Measurements from ENCODE around the gene ZBTB6. TPM values are rescaled to one million over a fixed set of nuclear protein-coding genes. Genes with fewer than 3 reads are reported as not detected.

The ZBTB6 gene
- total RNA-seq, 1 donor from 2014 or later, result 15.5 TPM

DNA sequence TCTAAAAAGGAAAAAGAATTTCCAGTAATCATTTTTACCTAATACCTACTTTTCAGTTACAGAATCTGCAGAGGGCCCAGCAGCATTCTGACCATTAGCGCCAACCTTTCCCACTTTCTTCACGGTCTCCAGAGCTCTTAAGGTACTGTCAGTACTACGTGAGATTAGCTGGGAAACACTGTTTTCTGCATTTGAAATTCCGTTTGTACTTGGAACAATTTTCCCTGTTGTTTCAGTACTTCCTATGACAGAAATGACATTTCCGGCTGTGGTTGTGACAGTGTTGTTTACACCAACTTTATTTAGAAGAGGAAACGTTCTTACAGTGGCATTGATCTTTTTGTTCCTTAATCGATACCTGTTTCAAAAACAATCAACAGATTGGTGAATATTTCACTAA, 47.8 kb downstream of the ZBTB6 start:
- CTCF ChIA-PET, result no interaction called here

DNA sequence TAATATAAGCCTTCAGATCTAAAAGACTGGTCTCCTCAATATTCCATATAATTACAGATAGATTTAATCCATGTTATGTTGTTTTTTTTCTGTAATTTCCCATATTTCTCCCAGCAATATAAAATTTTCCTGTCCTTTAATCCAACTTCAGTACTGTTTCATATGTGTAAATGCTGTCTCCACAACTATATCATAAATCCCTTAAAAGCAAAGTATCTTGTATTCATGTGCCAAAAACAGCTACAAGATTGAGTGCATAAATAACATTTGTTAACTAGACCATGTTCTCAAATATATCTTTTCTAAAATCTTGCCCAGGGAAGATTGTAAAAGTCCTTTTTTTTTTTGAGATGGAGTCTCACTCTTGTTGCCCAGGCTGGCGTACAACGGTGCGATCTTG, 49.7 kb downstream of the ZBTB6 start:
- CTCF ChIA-PET, result no interaction called here
- DNase-seq (no peak), ATAC-seq (ENCODE audit: low read depth) (no peak)
- Mint-ChIP-seq H3K27me3 (no peaks in the 10 kb centered on the region), H3K4me3 (no peak overlapping the region), H3K9me3 (no peaks in the 10 kb centered on the region), H3K4me1 (peaks cover 2% of the 10 kb centered on the region), H3K27ac (no peak overlapping the region), H3K36me3 (ENCODE audit: low read depth) (peaks cover 47% of the 10 kb centered on the region)
- POLR2A ChIA-PET, result no interaction called here
- intact Hi-C loops (cut with micrococcal nuclease), result no loop called here
- TF ChIP-seq, protein P1, sequence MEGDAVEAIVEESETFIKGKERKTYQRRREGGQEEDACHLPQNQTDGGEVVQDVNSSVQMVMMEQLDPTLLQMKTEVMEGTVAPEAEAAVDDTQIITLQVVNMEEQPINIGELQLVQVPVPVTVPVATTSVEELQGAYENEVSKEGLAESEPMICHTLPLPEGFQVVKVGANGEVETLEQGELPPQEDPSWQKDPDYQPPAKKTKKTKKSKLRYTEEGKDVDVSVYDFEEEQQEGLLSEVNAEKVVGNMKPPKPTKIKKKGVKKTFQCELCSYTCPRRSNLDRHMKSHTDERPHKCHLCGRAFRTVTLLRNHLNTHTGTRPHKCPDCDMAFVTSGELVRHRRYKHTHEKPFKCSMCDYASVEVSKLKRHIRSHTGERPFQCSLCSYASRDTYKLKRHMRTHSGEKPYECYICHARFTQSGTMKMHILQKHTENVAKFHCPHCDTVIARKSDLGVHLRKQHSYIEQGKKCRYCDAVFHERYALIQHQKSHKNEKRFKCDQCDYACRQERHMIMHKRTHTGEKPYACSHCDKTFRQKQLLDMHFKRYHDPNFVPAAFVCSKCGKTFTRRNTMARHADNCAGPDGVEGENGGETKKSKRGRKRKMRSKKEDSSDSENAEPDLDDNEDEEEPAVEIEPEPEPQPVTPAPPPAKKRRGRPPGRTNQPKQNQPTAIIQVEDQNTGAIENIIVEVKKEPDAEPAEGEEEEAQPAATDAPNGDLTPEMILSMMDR (IDR thresholded peaks at IDR 0.05), result no peak

More for the DNA sequence above, 47.8 kb downstream of the ZBTB6 start:
- ATAC-seq (ENCODE audit: low read depth), result no peak
- no peak for DNase-seq
- H3K27me3 Mint-ChIP-seq, result no peaks in the 10 kb centered on the region
- no peaks in the 10 kb centered on the region for H3K9me3 Mint-ChIP-seq
- no peak overlapping the region for H3K4me3 Mint-ChIP-seq
- no peak overlapping the region for H3K27ac Mint-ChIP-seq
- POLR2A ChIA-PET, result no interaction called here
- TF ChIP-seq, protein P1 (IDR thresholded peaks at IDR 0.05), result no peak
- intact Hi-C loops (cut with micrococcal nuclease), result no loop called here
- peaks cover 46% of the 10 kb centered on the region for H3K36me3 Mint-ChIP-seq (ENCODE audit: low read depth)
- peaks cover 2% of the 10 kb centered on the region for H3K4me1 Mint-ChIP-seq

DNA sequence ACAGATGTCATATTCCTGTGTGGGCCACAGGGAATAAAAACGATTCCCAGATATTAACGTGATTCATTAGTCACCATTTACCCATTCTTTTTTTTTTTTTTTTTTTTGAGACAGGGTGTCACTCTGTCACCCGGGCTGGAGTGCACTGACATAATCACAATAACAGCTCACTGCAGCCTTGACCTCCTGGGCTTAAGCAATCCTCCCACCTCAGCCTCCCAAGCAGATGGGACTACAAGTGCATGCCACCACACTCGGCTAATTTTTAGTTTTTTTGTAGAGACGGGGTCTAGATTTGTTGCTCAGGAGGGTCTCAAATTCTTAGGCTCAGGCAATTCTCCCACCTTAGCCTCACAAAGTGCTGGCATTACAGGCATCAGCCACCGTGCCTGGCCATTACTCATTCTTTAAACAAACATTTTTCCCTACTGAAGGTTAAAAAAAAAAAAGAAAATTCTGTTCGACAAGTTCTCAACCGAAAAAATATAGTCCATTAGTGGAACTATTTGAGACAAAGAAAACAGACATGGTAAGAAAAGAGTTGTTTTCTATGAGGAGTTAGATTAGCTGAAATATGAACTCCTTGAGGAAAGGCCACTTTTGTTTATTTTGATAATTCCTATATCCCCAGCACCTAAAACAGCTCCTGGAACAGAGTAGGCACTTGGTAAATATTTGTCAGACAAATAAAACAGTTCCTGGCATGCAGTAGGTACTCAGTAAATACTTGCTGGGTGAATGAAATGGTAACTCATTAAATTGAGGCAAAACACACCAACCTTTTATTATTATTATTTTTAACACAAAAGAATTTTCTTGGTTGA, 52.6 kb downstream of the ZBTB6 start:
- intact Hi-C loops (cut with micrococcal nuclease), result no loop called here
- ChIA-PET POLR2A (interaction anchor here (0.6 to 0.7 kb wide), 2 partner anchors 131 kb away, joined by 3 read pairs; no protein-coding TSS in a partner anchor), CTCF (interaction anchor here (0.6 kb wide), 1 partner anchor 649 kb away, joined by 3 read pairs; no protein-coding TSS in a partner anchor)
- H3K4me1 Mint-ChIP-seq, result peaks cover 2% of the 10 kb centered on the region
- H3K27ac Mint-ChIP-seq, result no peak overlapping the region
- ATAC-seq (ENCODE audit: low read depth) (no peak), DNase-seq (no peak)
- no peak overlapping the region for H3K4me3 Mint-ChIP-seq
- H3K27me3 Mint-ChIP-seq, result no peaks in the 10 kb centered on the region
- TF ChIP-seq, protein P1 (IDR thresholded peaks at IDR 0.05), result no peak
- no peaks in the 10 kb centered on the region for H3K9me3 Mint-ChIP-seq
- H3K36me3 Mint-ChIP-seq (ENCODE audit: low read depth), result peaks cover 69% of the 10 kb centered on the region

Other genes starting within 250 kb of the ZBTB6 start
- not detected in 2 replicates for gene OR1L3, start 238.2 kb downstream of the ZBTB6 start, total RNA-seq
- not detected in 2 replicates for gene OR1L4, start 189.3 kb downstream of the ZBTB6 start, total RNA-seq
- gene OR1L6, start 171.0 kb downstream of the ZBTB6 start, total RNA-seq, result not detected in 2 replicates
- gene OR5C1, start 124.4 kb downstream of the ZBTB6 start, total RNA-seq, result not detected in 2 replicates
- gene OR1K1, start 113.2 kb downstream of the ZBTB6 start, total RNA-seq, result not detected in 2 replicates
- gene PDCL, start 84.7 kb downstream of the ZBTB6 start, total RNA-seq, result 12.7 and 14.6 TPM in 2 replicates
- 50.8 and 62.7 TPM in 2 replicates for gene RC3H2, start 8.0 kb downstream of the ZBTB6 start, total RNA-seq
- gene ZBTB26, start 18.2 kb upstream of the ZBTB6 start, total RNA-seq, result 9.7 and 11.9 TPM in 2 replicates
- 47.4 and 58.1 TPM in 2 replicates for gene RABGAP1, start 27.7 kb upstream of the ZBTB6 start, total RNA-seq
- 0.95 and 1.6 TPM in 2 replicates for gene GPR21, start 120.3 kb upstream of the ZBTB6 start, total RNA-seq